ENCODE measurements around the gene CASR. TPM values are rescaled to one million over a fixed set of nuclear protein-coding genes. Genes with fewer than 3 reads are reported as not detected.

The CASR gene
- total and polyA plus RNA-seq, 9 donors: 0.04 to 0.28 (median 0.04) TPM; not detected in 6

DNA sequence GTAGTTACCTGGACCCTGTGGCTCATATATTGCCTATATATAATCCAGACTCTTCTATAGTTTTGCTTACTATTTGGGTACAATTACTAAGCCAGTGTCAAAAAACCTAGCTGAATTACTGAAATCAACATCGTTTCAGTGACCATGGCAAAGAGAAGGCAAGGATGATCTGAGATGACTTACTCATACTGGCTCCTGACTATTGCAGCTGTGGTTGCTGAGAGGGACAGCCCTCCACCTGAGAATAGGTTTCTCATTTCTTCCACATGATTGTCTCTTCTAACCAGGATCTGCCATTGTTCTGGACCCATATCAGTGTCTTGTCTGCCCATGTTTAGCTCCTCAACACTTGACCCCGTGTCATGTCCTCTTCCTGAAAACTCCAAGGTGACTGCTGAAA is 30.2 kb downstream of the CASR start:
- Histone ChIP-seq H3K36me3 (ENCODE audit: control insufficient read depth, insufficient read depth, low read length) (no peaks in the 10 kb centered on the region), H3K27ac (ENCODE audit: low read length) (no peak overlapping the region), H3K4me1 (ENCODE audit: control insufficient read depth, insufficient read depth, low read length) (no peaks in the 10 kb centered on the region), H3K4me3 (ENCODE audit: low read length) (no peak overlapping the region), H3K27me3 (ENCODE audit: control insufficient read depth, insufficient read depth, low read length) (no peaks in the 10 kb centered on the region), H3K9me3 (replicated peaks; ENCODE audit: control insufficient read depth, low read depth, low read length) (no peaks in the 10 kb centered on the region)
- no peak for DNase-seq
- 67% methylated on average over 1 of the region's 2 CpGs for WGBS (ENCODE audit: insufficient coverage)

DNA sequence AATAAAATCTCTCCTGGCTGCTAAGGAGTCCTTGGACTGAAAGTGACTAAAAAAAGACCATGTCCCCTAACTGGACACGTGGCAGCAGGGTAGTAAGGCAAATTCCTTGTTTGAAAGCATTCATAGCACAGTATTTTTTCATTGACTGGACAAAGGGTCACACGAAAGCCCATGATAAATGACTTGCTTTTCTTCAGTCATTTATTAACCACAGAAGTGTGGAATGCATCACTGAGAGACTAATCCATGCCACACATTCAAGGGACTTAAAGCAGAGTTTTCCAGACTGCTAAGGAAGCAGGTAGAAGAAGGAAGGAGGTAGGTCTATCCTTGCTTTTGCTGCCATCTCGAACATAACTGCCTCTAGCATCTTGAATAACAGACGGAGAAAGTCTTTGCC is 31.2 kb downstream of the CASR start:
- Histone ChIP-seq H3K4me1 (ENCODE audit: control insufficient read depth, insufficient read depth, low read length) (no peaks in the 10 kb centered on the region), H3K27ac (ENCODE audit: low read length) (no peak overlapping the region), H3K9me3 (replicated peaks; ENCODE audit: control insufficient read depth, low read depth, low read length) (no peaks in the 10 kb centered on the region), H3K4me3 (ENCODE audit: low read length) (no peak overlapping the region), H3K36me3 (ENCODE audit: control insufficient read depth, insufficient read depth, low read length) (no peaks in the 10 kb centered on the region), H3K27me3 (ENCODE audit: control insufficient read depth, insufficient read depth, low read length) (no peaks in the 10 kb centered on the region)
- DNase-seq: no peak
- WGBS (ENCODE audit: insufficient coverage): 80% methylated on average over 3 of the region's 4 CpGs

DNA sequence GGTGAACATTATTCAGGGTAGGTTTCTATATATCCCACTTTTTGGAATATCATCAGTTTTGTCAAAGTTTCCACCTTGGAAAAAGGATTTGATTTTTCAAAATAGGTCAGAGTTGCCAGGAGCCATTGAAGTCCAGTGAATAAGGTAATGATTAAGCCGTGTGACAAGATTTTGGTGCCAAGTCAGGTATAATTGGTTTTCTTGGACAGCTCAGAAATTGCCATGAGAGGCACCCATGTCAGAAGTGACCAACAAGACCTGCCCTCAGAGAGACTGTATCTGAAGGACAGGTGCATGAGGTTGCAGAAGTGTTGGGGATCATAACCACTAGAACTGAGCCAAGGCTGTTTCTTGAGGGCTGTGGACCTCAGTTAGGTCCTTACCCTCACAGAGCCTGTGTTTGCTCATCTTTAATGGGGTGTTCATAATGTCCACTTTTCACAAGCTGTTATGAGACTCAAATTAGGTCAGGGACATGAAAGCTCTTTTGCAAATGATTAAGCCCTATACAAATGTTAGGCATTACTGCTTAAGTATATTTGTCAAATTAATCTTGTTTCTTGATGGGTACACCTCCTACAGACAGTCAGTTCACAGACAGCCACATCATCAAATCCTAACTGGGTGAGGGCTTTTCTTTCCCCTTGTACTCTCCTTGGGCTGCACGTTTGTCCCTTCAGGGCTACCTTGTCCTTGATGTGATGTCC is 32.3 kb downstream of the CASR start:
- WGBS (ENCODE audit: insufficient coverage): 69% methylated on average over 2 of the region's 2 CpGs

DNA sequence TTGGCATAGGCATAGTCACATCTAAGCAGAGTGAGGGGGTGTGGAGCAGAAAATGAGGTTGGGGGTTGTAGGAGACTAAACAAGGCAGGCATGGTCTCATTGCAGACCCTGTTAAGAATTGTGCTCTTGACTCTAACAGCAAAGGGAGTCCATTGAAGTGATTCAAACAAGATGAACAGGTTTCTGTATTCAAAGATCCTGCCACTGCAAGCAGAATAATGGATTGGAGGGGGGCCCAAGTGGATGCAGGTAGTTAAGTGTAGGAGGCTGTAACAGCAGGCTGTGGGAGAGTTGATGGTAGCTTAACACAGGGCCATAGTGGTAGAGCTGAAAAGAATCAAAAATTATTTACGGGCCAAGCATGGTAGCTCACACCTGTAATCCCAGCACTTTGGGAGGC is 34.4 kb downstream of the CASR start:
- Histone ChIP-seq H3K36me3 (ENCODE audit: control insufficient read depth, insufficient read depth, low read length) (no peaks in the 10 kb centered on the region), H3K4me3 (ENCODE audit: low read length) (no peak overlapping the region), H3K9me3 (replicated peaks; ENCODE audit: control insufficient read depth, low read depth, low read length) (no peaks in the 10 kb centered on the region), H3K27ac (ENCODE audit: low read length) (no peak overlapping the region), H3K27me3 (ENCODE audit: control insufficient read depth, insufficient read depth, low read length) (no peaks in the 10 kb centered on the region), H3K4me1 (ENCODE audit: control insufficient read depth, insufficient read depth, low read length) (no peaks in the 10 kb centered on the region)
- no peak for DNase-seq
- WGBS (ENCODE audit: insufficient coverage): no CpG with 5 or more reads among the region's 1 CpG

More for the DNA sequence above, 32.3 kb downstream of the CASR start:
- DNase-seq: no peak
- Histone ChIP-seq H3K36me3 (ENCODE audit: control insufficient read depth, insufficient read depth, low read length) (no peaks in the 10 kb centered on the region), H3K27me3 (ENCODE audit: control insufficient read depth, insufficient read depth, low read length) (no peaks in the 10 kb centered on the region), H3K4me1 (ENCODE audit: control insufficient read depth, insufficient read depth, low read length) (no peaks in the 10 kb centered on the region), H3K27ac (ENCODE audit: low read length) (no peak overlapping the region), H3K4me3 (ENCODE audit: low read length) (no peak overlapping the region), H3K9me3 (replicated peaks; ENCODE audit: control insufficient read depth, low read depth, low read length) (no peaks in the 10 kb centered on the region)

DNA sequence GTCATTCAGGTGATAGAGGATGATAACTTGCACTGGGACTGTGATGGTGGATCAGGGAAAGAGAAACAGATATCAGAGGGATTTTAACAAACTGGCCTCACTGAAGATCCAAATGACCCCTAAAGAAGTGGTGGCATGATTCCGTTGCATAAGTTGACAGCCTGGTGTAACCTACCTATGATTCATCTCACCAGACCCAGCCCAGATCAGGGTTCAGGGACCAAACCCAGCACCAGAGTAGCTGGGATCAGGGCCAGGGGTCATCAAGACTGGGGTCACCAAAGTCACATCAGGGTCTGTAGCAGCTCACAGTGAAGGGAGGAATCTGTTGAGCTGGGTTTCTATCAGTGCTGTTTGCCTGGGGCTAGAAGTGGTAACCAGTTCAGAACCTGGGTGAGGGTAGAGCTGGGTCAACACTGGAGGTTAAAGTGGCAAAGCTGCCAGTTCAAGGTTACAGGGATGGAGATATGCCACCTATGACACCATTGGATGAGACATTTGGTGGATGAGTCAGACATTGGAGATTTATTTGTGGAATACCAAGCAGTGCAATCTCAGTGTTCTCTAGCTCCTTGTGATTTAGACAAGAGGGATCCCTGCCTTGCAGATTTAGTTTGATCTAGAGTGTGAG is 35.9 kb downstream of the CASR start:
- no peak for DNase-seq
- WGBS (ENCODE audit: insufficient coverage): no CpG with 5 or more reads among the region's 1 CpG
- H3K36me3 ChIP-seq (ENCODE audit: control insufficient read depth, insufficient read depth, low read length): no peaks in the 10 kb centered on the region
- no peaks in the 10 kb centered on the region for H3K4me1 ChIP-seq (ENCODE audit: control insufficient read depth, insufficient read depth, low read length)
- H3K27me3 ChIP-seq (ENCODE audit: control insufficient read depth, insufficient read depth, low read length): no peaks in the 10 kb centered on the region
- no peak overlapping the region for H3K4me3 ChIP-seq (ENCODE audit: low read length)
- H3K27ac ChIP-seq (ENCODE audit: low read length): no peak overlapping the region
- H3K9me3 ChIP-seq (replicated peaks; ENCODE audit: control insufficient read depth, low read depth, low read length): no peaks in the 10 kb centered on the region

DNA sequence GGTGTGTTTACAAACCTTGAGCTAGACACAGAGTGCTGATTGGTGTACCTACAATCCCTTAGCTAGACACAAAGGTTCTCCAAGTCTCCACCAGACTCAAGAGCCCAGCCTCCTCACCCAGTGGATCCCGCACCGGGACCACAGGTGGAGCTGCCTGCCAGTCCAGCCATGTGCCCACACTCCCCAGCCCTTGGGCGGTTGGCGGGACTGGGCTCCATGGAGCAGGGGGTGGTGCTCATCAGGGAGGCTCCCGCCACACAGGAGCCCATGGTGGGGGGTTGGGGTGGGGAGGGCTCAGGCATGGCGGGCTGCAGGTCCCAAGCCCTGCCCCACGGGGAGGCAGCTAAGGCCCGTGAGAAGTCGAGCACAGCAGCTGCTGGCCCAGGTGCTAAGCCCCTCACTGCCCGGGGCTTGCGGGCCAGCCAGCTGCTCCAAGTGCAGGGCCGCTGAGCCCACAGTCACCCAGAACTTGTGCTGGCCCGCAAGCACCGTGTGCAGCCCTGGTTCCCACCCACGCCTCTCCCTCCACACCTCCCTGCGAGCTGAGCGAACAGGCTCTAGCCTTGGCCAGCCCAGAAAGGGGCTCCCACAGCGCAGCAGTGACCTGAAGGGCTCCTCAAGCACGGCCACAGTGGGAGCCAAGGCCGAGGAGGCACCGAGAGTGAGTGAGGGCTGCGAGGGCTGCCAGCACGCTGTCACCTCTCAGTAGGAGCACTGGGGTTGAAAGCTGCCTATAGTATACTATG is 43.7 kb downstream of the CASR start:
- no peaks in the 10 kb centered on the region for H3K4me1 ChIP-seq (ENCODE audit: control insufficient read depth, insufficient read depth, low read length)
- no peak overlapping the region for H3K27ac ChIP-seq (ENCODE audit: low read length)
- H3K36me3 ChIP-seq (ENCODE audit: control insufficient read depth, insufficient read depth, low read length): no peaks in the 10 kb centered on the region
- H3K4me3 ChIP-seq (ENCODE audit: low read length): no peak overlapping the region
- H3K9me3 ChIP-seq (replicated peaks; ENCODE audit: control insufficient read depth, low read depth, low read length): no peaks in the 10 kb centered on the region
- DNase-seq: no peak
- 94% methylated on average over 20 of the region's 23 CpGs for WGBS (ENCODE audit: insufficient coverage)
- no peaks in the 10 kb centered on the region for H3K27me3 ChIP-seq (ENCODE audit: control insufficient read depth, insufficient read depth, low read length)

DNA sequence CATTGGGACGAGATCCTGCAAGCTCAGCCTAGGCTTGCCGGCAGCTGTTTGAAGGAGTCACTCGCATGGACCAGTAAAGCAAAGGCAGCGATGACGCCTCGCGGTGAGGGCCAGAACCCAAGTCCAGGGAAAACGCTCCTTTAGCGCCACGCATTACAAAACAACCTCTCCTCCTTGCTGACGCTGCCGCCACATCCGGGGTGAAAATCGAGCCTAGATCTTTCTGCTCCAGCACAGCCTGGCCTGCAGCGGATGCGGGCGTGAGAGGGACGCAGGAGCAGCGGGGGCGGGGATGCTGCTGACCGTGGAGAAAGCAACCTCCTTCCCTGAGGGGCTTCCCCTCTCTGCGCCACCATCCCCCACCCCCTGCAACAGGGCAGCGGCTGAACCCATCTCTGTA is 46.7 kb downstream of the CASR start:
- H3K27ac ChIP-seq (ENCODE audit: low read length): no peak overlapping the region
- no peak for DNase-seq
- H3K9me3 ChIP-seq (replicated peaks; ENCODE audit: control insufficient read depth, low read depth, low read length): no peaks in the 10 kb centered on the region
- no peaks in the 10 kb centered on the region for H3K27me3 ChIP-seq (ENCODE audit: control insufficient read depth, insufficient read depth, low read length)
- H3K36me3 ChIP-seq (ENCODE audit: control insufficient read depth, insufficient read depth, low read length): no peaks in the 10 kb centered on the region
- WGBS (ENCODE audit: insufficient coverage): 82% methylated on average over 14 of the region's 23 CpGs
- H3K4me1 ChIP-seq (ENCODE audit: control insufficient read depth, insufficient read depth, low read length): no peaks in the 10 kb centered on the region
- H3K4me3 ChIP-seq (ENCODE audit: low read length): no peak overlapping the region

DNA sequence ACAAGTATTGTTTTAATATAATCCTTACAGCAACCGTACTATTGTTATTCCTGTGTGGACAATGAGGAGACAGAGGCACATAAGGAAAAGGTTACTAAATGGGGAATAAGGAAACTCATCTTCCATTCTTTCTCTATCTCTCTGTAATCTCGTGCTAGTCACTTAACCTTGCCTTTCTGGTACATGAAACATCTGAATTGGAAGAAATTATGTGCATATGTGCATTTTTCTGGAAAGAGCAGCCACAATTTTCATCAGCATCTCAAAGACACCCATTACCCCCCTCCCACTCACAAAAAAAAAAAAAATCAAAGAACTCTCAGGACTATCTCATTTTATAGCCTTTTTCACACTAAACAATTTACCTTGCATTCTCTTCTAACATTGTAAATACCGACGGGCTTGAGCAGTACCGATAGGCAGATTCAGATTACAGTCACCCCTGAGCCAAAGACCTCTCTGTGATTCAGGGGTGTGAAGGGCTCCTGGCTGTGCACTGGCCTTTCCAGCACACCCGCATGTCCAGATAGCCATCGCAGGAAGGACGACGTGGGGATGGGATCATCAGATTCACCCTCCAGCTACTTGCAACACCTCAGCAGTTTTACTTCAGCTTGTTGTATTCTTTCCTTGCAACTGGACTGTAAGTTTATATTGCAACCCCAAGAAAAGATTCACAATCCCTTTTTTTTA is 48.1 kb downstream of the CASR start:
- no CpG with 5 or more reads among the region's 9 CpGs for WGBS (ENCODE audit: insufficient coverage)
- no peaks in the 10 kb centered on the region for H3K4me1 ChIP-seq (ENCODE audit: control insufficient read depth, insufficient read depth, low read length)
- H3K36me3 ChIP-seq (ENCODE audit: control insufficient read depth, insufficient read depth, low read length): no peaks in the 10 kb centered on the region
- H3K4me3 ChIP-seq (ENCODE audit: low read length): no peak overlapping the region
- no peak for DNase-seq
- H3K9me3 ChIP-seq (replicated peaks; ENCODE audit: control insufficient read depth, low read depth, low read length): no peaks in the 10 kb centered on the region
- H3K27me3 ChIP-seq (ENCODE audit: control insufficient read depth, insufficient read depth, low read length): no peaks in the 10 kb centered on the region
- H3K27ac ChIP-seq (ENCODE audit: low read length): no peak overlapping the region

DNA sequence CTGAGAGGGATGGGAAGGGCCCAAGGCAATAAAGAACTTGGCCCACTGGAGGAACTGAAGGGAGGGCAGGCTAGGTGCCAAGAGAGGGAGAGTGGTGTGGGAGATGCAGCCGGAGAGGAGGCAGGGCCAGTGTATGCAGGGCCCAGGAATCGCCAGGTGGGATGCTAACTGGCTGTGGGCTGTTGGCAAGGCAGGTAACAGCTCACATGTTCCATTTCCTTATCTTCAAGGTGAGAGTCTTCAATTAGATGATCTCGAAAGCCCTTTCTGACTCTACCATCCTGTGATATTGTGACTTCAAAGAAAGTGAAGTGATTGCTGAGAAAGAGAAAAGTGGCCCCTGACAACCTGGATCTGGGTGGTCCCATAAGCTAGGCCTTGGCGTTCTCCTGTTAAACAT is 49.0 kb downstream of the CASR start:
- no CpG with 5 or more reads among the region's 4 CpGs for WGBS (ENCODE audit: insufficient coverage)
- no peak overlapping the region for H3K4me3 ChIP-seq (ENCODE audit: low read length)
- no peaks in the 10 kb centered on the region for H3K27me3 ChIP-seq (ENCODE audit: control insufficient read depth, insufficient read depth, low read length)
- no peaks in the 10 kb centered on the region for H3K9me3 ChIP-seq (replicated peaks; ENCODE audit: control insufficient read depth, low read depth, low read length)
- no peaks in the 10 kb centered on the region for H3K4me1 ChIP-seq (ENCODE audit: control insufficient read depth, insufficient read depth, low read length)
- H3K27ac ChIP-seq (ENCODE audit: low read length): no peak overlapping the region
- no peaks in the 10 kb centered on the region for H3K36me3 ChIP-seq (ENCODE audit: control insufficient read depth, insufficient read depth, low read length)
- DNase-seq: no peak
